ENCODE measurements around the gene PCNX2. TPM values are rescaled to one million over a fixed set of nuclear protein-coding genes. Genes with fewer than 3 reads are reported as not detected.
A peak's percentile ranks its signal among the peaks of the same experiment; 100 is the strongest.

PCNX2 gene
- total and polyA plus RNA-seq, 2 of the 13 experiments (the other 11 are each of a cell fraction or from before 2014, with no cell fraction given), result 0.11 to 0.42 TPM

DNA sequence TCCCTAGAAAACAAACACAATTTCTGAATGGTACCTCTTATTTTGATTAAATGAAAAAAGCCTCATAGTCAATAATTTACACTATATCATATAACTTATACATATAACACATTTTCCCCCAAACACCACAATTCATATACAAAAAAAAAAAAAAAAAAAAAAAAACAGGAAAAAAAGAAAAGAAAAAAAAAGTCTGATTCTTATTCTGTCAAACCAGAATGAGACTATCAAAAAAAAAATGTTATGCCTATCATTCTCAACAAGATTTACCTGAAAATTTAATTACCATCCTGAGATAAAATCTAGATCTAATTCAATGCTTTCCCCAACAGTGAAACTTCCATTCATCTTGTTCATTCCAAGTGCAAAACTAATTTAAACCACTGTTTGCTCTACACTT is 86.8 kb downstream of the PCNX2 start (continued):
- no peak for TF ChIP-seq TOPORS (CRISPR knock-in tag; IDR thresholded peaks at IDR 0.05)
- TF ChIP-seq NFATC3 (CRISPR knock-in tag; IDR thresholded peaks at IDR 0.05), result no peak

DNA sequence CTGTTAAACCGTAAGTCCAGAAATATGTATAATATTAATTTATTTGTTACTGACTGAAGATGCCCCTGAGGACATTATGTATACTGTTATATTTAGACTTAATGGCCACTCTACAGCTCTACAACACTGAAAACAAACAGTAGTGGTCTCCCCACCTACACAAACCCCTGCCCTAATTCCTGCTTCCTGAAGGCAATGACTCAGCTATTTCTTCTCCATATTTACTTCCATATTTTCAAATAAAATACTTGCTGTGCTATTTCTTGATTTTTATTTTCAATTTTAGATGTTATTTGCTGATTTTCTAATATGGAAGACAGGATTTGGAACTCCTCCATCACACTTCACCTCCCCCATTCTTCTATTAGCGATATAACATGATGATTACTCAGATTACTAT is 97.6 kb downstream of the PCNX2 start:
- 4% methylated on average over 2 of the region's 2 CpGs for WGBS (ENCODE audit: low lambda C conversion rate)
- H2AFZ ChIP-seq (ENCODE audit: low read length), result no peak overlapping the region
- ChIA-PET CTCF (ENCODE audit: low intra/inter-chr PET ratio, low total read pairs) (no interaction called here), POLR2A (no interaction called here)
- no peak overlapping the region for H3K4me3 ChIP-seq (replicated peaks in 1 of 3; ENCODE audit: insufficient read depth in 1 of 3, low read depth in 2 of 3, low read length in 3 of 3)
- H3K9ac ChIP-seq (ENCODE audit: insufficient read depth, low read depth, low read length), result no peak overlapping the region
- TF ChIP-seq MAFK (conservative IDR thresholded peaks at IDR 0.05 in 1 of 2, IDR thresholded peaks at IDR 0.05 in 1 of 2; ENCODE audit: low read length in 2 of 2) (0 out of 4 replicates have a peak, but pooled peaks of 1 of the 2 experiments have one; percentile 14), NFE2L2 (IDR thresholded peaks at IDR 0.05; ENCODE audit: low read length) (peak; percentile 79), JUND (CRISPR knock-in tag; IDR thresholded peaks at IDR 0.05) (no peak)
- in situ Hi-C loops (cut with HindIII; ENCODE audit: extremely low pct_ligation_motif_present, low pct_unique_long_range_greater_than_20kb), result no loop called here
- H3K27ac ChIP-seq (ENCODE audit: extremely low read length, insufficient read depth, low read length), result no peak overlapping the region
- H3K4me2 ChIP-seq (ENCODE audit: low read depth, low read length), result no peak overlapping the region
- DNase-seq (ENCODE audit: low spot score) (no peak), FAIRE-seq (no peak), ATAC-seq (no peak)
- H3K27me3 ChIP-seq (ENCODE audit: control insufficient read depth in 1 of 2, insufficient read depth in 2 of 2, low read length in 2 of 2), result no peaks in the 10 kb centered on the region
- intact Hi-C loops (cut with micrococcal nuclease; ENCODE audit: unreplicated experiment), result no loop called here
- H3K4me1 ChIP-seq (ENCODE audit: insufficient read depth, low read length), result no peaks in the 10 kb centered on the region
- no TSS peak for BruUV-seq (replicated peaks)
- H3K9me3 ChIP-seq (ENCODE audit: low read length), result peaks cover 26% of the 10 kb centered on the region
- no peaks in the 10 kb centered on the region for H3K36me3 ChIP-seq (replicated peaks in 1 of 2; ENCODE audit: control insufficient read depth in 1 of 2, insufficient read depth in 2 of 2, low read length in 2 of 2)
- H3K79me2 ChIP-seq (ENCODE audit: insufficient read depth, low read length), result no peaks in the 10 kb centered on the region
- no peaks in the 10 kb centered on the region for H4K20me1 ChIP-seq (ENCODE audit: insufficient read depth, low read length)

DNA sequence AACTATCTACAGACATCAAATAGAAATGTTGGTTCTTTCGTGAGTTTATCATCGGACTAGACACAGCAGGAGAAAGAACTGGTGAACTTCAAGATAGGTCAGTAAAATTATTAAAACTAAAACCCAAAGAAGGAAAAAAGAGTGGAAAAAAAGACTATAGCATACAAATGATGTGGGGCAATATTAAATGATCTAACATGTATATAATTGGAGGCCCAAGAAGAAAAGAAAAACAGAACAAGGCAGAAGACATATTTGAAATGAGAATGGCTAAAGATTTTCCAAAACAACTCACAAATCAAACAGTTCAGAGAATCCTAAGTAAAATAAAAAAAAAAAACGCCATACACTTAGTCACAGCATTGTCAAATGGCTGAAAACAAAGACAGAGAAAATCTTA is 101.8 kb downstream of the PCNX2 start:
- CTCF ChIA-PET (ENCODE audit: low intra/inter-chr PET ratio, low total read pairs), result no interaction called here
- Histone ChIP-seq H3K36me3 (replicated peaks in 1 of 2; ENCODE audit: control insufficient read depth in 1 of 2, insufficient read depth in 2 of 2, low read length in 2 of 2) (no peaks in the 10 kb centered on the region), H3K9ac (ENCODE audit: insufficient read depth, low read depth, low read length) (no peak overlapping the region), H2AFZ (ENCODE audit: low read length) (no peak overlapping the region), H4K20me1 (ENCODE audit: insufficient read depth, low read length) (no peaks in the 10 kb centered on the region), H3K27ac (ENCODE audit: extremely low read length, insufficient read depth, low read length) (no peak overlapping the region), H3K79me2 (ENCODE audit: insufficient read depth, low read length) (no peaks in the 10 kb centered on the region), H3K9me3 (ENCODE audit: low read length) (peaks cover 26% of the 10 kb centered on the region), H3K27me3 (ENCODE audit: control insufficient read depth in 1 of 2, insufficient read depth in 2 of 2, low read length in 2 of 2) (no peaks in the 10 kb centered on the region), H3K4me3 (replicated peaks in 1 of 3; ENCODE audit: insufficient read depth in 1 of 3, low read depth in 2 of 3, low read length in 3 of 3) (no peak overlapping the region), H3K4me1 (ENCODE audit: insufficient read depth, low read length) (no peaks in the 10 kb centered on the region), H3K4me2 (ENCODE audit: low read depth, low read length) (no peak overlapping the region)
- DNase-seq (ENCODE audit: low spot score), result no peak
- intact Hi-C loops (cut with micrococcal nuclease; ENCODE audit: unreplicated experiment), result no loop called here
- in situ Hi-C loops (cut with HindIII; ENCODE audit: extremely low pct_ligation_motif_present, low pct_unique_long_range_greater_than_20kb), result no loop called here
- POLR2A ChIA-PET, result no interaction called here
- BruUV-seq (replicated peaks), result no TSS peak
- no peak for FAIRE-seq
- TF ChIP-seq ZNF274 (CRISPR knock-in tag; IDR thresholded peaks at IDR 0.05) (no peak), ZNF556 (CRISPR knock-in tag; IDR thresholded peaks at IDR 0.05; ENCODE audit: borderline replicate concordance) (no peak), ZNF160 (CRISPR knock-in tag; IDR thresholded peaks at IDR 0.05) (no peak), KLF12 (CRISPR knock-in tag; IDR thresholded peaks at IDR 0.05; ENCODE audit: borderline replicate concordance) (no peak), ZNF333 (CRISPR knock-in tag; IDR thresholded peaks at IDR 0.05; ENCODE audit: borderline replicate concordance) (no peak), SNAPC2 (CRISPR knock-in tag; IDR thresholded peaks at IDR 0.05) (no peak), ZNF326 (CRISPR knock-in tag; IDR thresholded peaks at IDR 0.05; ENCODE audit: borderline replicate concordance) (no peak), ZNF138 (CRISPR knock-in tag; IDR thresholded peaks at IDR 0.05; ENCODE audit: low read depth) (no peak), MBD4 (IDR thresholded peaks at IDR 0.05; ENCODE audit: borderline replicate concordance, low read length) (no peak), SNRNP70 (IDR thresholded peaks at IDR 0.05; ENCODE audit: low read depth, low read length) (no peak), SP1 (IDR thresholded peaks at IDR 0.05) (no peak), SP1 (CRISPR knock-in tag; IDR thresholded peaks at IDR 0.05) (no peak), ZNF205 (CRISPR knock-in tag; IDR thresholded peaks at IDR 0.05) (no peak)
- TF ChIP-seq, protein P1, sequence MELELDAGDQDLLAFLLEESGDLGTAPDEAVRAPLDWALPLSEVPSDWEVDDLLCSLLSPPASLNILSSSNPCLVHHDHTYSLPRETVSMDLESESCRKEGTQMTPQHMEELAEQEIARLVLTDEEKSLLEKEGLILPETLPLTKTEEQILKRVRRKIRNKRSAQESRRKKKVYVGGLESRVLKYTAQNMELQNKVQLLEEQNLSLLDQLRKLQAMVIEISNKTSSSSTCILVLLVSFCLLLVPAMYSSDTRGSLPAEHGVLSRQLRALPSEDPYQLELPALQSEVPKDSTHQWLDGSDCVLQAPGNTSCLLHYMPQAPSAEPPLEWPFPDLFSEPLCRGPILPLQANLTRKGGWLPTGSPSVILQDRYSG (CRISPR knock-in tag; IDR thresholded peaks at IDR 0.05), result no peak
- TF ChIP-seq, protein P2, sequence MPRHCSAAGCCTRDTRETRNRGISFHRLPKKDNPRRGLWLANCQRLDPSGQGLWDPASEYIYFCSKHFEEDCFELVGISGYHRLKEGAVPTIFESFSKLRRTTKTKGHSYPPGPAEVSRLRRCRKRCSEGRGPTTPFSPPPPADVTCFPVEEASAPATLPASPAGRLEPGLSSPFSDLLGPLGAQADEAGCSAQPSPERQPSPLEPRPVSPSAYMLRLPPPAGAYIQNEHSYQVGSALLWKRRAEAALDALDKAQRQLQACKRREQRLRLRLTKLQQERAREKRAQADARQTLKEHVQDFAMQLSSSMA (CRISPR knock-in tag; IDR thresholded peaks at IDR 0.05), result no peak
- 27% methylated on average over 3 of the region's 3 CpGs for WGBS (ENCODE audit: low lambda C conversion rate)
- no peak for ATAC-seq
